ENCODE measurements around the gene CLDN11. TPM values are rescaled to one million over a fixed set of nuclear protein-coding genes. Genes with fewer than 3 reads are reported as not detected.

The CLDN11 gene
- total RNA-seq, 2 donors from 2014 or later = 11.8 to 668 TPM

GRCh38 chr3:170410428-170411029 is 8.1 kb upstream of the CLDN11 start:
- no peak overlapping the region for H3K27ac ChIP-seq
- H3K9me3 ChIP-seq = no peaks in the 10 kb centered on the region
- H3K4me3 ChIP-seq = no peak overlapping the region
- WGBS = 38% methylated on average over 4 of the region's 4 CpGs
- H3K4me1 ChIP-seq (replicated peaks) = no peaks in the 10 kb centered on the region
- TF ChIP-seq POLR2AphosphoS5 (IDR thresholded peaks at IDR 0.05) (no peak), POLR2A (IDR thresholded peaks at IDR 0.05) (no peak), CTCF (IDR thresholded peaks at IDR 0.05) (peak; percentile 14 to 72 (median 60))
- H3K27me3 ChIP-seq (replicated peaks; ENCODE audit: insufficient read depth) = no peaks in the 10 kb centered on the region
- no peak for DNase-seq (ENCODE audit: low spot score)
- no peaks in the 10 kb centered on the region for H3K36me3 ChIP-seq
- intact Hi-C loops (cut with DNase I) = loop anchor here (2.0 kb wide), 1 partner anchor 100 kb away; no protein-coding TSS in a partner anchor

GRCh38 chr3:170413291-170413690 is 5.4 kb upstream of the CLDN11 start:
- WGBS = 96% methylated on average over 4 of the region's 4 CpGs
- H3K4me3 ChIP-seq = no peak overlapping the region
- no peaks in the 10 kb centered on the region for H3K4me1 ChIP-seq (replicated peaks)
- no peak overlapping the region for H3K27ac ChIP-seq
- no peak for DNase-seq (ENCODE audit: low spot score)
- no peaks in the 10 kb centered on the region for H3K27me3 ChIP-seq (replicated peaks; ENCODE audit: insufficient read depth)
- intact Hi-C loops (cut with DNase I) = no loop called here
- TF ChIP-seq CTCF (IDR thresholded peaks at IDR 0.05) (no peak), POLR2A (IDR thresholded peaks at IDR 0.05) (no peak), POLR2AphosphoS5 (IDR thresholded peaks at IDR 0.05) (no peak)
- no peaks in the 10 kb centered on the region for H3K36me3 ChIP-seq
- H3K9me3 ChIP-seq = no peaks in the 10 kb centered on the region

GRCh38 chr3:170414202-170414663 is 4.4 kb upstream of the CLDN11 start:
- TF ChIP-seq POLR2A (IDR thresholded peaks at IDR 0.05) (no peak), POLR2AphosphoS5 (IDR thresholded peaks at IDR 0.05) (peak; percentile 40), CTCF (IDR thresholded peaks at IDR 0.05) (peak; percentile 67 to 90 (median 82))
- intact Hi-C loops (cut with DNase I) = loop anchor here (2.0 kb wide), 1 partner anchor 397 kb away; no protein-coding TSS in a partner anchor
- WGBS = 29% methylated on average over 5 of the region's 5 CpGs
- Histone ChIP-seq H3K4me1 (replicated peaks) (peaks cover 4% of the 10 kb centered on the region), H3K27me3 (replicated peaks; ENCODE audit: insufficient read depth) (no peaks in the 10 kb centered on the region), H3K36me3 (no peaks in the 10 kb centered on the region), H3K4me3 (no peak overlapping the region), H3K9me3 (no peaks in the 10 kb centered on the region), H3K27ac (no peak overlapping the region)
- DNase-seq (ENCODE audit: low spot score) = no peak

GRCh38 chr3:170417090-170417489 is 1.6 kb upstream of the CLDN11 start:
- Histone ChIP-seq H3K4me1 (replicated peaks) (peaks cover 4% of the 10 kb centered on the region), H3K27ac (no peak overlapping the region), H3K9me3 (no peaks in the 10 kb centered on the region), H3K27me3 (replicated peaks; ENCODE audit: insufficient read depth) (no peaks in the 10 kb centered on the region), H3K36me3 (no peaks in the 10 kb centered on the region), H3K4me3 (no peak overlapping the region)
- TF ChIP-seq POLR2A (IDR thresholded peaks at IDR 0.05) (no peak), CTCF (IDR thresholded peaks at IDR 0.05) (no peak), POLR2AphosphoS5 (IDR thresholded peaks at IDR 0.05) (no peak)
- intact Hi-C loops (cut with DNase I) = no loop called here
- DNase-seq (ENCODE audit: low spot score) = no peak
- 44% methylated on average over 1 of the region's 1 CpG for WGBS

- no peak for DNase-seq (ENCODE audit: low spot score)
- no peaks in the 10 kb centered on the region for H3K27me3 ChIP-seq (replicated peaks; ENCODE audit: insufficient read depth)
These were observed 954 bp downstream of the CLDN11 start for GRCh38 chr3:170419557-170420087.

More at GRCh38 chr3:170419557-170420087, 954 bp downstream of the CLDN11 start:
- WGBS = 7% methylated on average over 57 of the region's 58 CpGs
- intact Hi-C loops (cut with DNase I) = no loop called here
- no peak for TF ChIP-seq POLR2AphosphoS5 (IDR thresholded peaks at IDR 0.05)
- TF ChIP-seq CTCF (IDR thresholded peaks at IDR 0.05) = no peak
- TF ChIP-seq POLR2A (IDR thresholded peaks at IDR 0.05) = no peak
- Histone ChIP-seq H3K4me3 (peak overlapping the region; percentile 35 to 43), H3K4me1 (replicated peaks) (peaks cover 4% of the 10 kb centered on the region), H3K36me3 (no peaks in the 10 kb centered on the region), H3K27ac (peak overlapping the region; percentile 56 to 75), H3K9me3 (no peaks in the 10 kb centered on the region)

Data from prostate gland (tissue), 2 donors.